ENCODE measurements around the gene TBX10.

DNA sequence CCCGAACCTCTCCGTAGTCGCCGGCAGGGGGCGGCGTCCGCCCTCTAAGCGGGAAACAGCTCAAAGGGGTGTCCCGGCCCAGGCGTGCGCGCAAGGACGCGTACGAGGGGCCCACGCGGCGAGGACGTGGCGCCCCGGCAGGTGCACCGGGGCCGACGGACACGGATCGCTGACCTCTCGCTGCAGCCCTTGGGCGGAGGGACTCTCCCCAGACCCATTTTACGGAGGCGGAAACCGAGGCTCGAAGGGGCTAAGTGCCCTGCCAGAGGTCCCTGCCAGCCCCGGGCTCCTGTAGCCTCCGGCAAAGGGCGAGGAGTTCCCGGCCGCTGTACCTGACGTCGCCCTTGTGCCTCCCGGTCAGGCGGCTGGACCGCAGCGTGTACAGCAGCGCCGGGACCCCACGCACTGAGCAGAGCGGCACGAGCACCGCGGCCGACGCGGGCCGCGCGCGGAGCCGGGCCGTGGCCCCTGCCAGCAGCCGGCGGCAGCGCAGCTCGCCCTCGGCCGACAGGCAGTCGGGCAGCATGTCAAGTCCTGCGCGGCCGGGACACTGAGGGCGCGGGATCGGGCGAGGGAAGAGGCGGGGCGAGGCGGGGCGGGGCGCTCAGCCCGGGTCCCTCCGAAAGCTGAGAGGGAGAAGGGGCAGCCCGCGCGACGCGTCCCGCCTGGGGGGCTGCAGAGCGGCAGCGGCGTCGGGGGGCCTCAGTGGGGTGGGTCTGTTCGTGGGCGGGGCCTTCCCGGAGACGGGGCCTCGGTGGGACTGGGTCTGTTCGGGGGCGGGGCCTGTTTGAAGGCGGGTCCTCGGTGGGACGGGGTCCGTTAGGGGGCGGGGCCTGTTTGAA is 10.0 kb downstream of the TBX10 start, which contains the start of gene NUDT8:
- TF ChIP-seq POLR2AphosphoS5 (IDR thresholded peaks at IDR 0.05; ENCODE audit: borderline replicate concordance, low read depth, low read length) (no peak), EZH2 (IDR thresholded peaks at IDR 0.05) (no peak), FOXP2 (optimal IDR thresholded peaks at IDR 0.05; ENCODE audit: control extremely low read depth, extremely low read length, insufficient read depth) (no peak)
